Measurements from ENCODE around the gene MSH4.
"Not testable (repeated sequence)": the region's sequence is repeated elsewhere in the genome, so short reads cannot be mapped to it uniquely, and the experiment has no call there.

MSH4 gene

DNA sequence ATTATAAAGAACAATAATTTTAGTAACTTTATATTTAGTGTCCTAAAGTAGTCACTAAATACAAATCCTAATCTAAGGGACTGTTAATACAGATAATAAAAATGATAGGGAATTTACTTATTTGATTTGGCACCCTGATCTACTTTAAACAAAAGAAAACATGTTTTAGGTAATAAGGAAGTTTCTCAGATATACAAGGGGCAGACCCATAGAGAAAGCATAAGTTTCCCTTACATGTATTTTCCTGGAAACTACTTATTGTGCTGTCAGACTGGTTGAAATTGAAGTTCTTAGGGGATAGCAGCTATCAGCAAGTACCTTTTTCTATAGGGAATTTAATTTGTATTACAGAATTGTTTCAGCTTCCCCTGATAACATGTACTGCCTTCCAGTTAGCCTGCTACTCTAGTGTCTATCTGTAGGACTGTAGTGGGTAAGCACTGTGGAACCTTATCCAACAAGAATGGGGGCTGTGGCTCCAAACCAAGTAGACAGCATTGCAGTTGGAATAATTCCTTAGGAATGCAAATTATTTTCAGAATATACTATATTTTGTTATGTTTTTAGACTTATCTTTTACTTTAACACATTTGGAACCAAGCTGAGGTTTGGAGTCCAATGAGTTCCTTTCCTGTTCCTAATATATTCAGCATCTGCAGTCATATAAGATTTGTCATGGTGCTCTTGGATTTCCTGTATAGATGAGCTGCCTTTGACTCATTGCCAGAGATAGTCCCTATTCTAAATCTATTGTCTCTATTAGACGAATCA lies 14.7 kb downstream of the MSH4 start:
- Histone ChIP-seq H3K4me3 (IDR thresholded peaks at IDR 0.05; ENCODE audit: insufficient read depth, low read depth, low read length) (no peak overlapping the region), H3K4me1 (ENCODE audit: low read depth, poor library complexity, severe bottlenecking) (no peaks in the 10 kb centered on the region), H3K27me3 (ENCODE audit: insufficient read depth, low read depth) (no peaks in the 10 kb centered on the region), H3K36me3 (ENCODE audit: insufficient read depth) (no peaks in the 10 kb centered on the region), H3K4me2 (no peak overlapping the region), H3K27ac (no peak overlapping the region), H2AFZ (ENCODE audit: low read depth) (no peak overlapping the region), H3K9ac (no peak overlapping the region), H3K79me2 (ENCODE audit: insufficient read depth, low read depth) (no peaks in the 10 kb centered on the region), H4K20me1 (ENCODE audit: insufficient read depth) (no peaks in the 10 kb centered on the region)
- TF ChIP-seq, protein P1, sequence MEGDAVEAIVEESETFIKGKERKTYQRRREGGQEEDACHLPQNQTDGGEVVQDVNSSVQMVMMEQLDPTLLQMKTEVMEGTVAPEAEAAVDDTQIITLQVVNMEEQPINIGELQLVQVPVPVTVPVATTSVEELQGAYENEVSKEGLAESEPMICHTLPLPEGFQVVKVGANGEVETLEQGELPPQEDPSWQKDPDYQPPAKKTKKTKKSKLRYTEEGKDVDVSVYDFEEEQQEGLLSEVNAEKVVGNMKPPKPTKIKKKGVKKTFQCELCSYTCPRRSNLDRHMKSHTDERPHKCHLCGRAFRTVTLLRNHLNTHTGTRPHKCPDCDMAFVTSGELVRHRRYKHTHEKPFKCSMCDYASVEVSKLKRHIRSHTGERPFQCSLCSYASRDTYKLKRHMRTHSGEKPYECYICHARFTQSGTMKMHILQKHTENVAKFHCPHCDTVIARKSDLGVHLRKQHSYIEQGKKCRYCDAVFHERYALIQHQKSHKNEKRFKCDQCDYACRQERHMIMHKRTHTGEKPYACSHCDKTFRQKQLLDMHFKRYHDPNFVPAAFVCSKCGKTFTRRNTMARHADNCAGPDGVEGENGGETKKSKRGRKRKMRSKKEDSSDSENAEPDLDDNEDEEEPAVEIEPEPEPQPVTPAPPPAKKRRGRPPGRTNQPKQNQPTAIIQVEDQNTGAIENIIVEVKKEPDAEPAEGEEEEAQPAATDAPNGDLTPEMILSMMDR (conservative IDR thresholded peaks at IDR 0.05; ENCODE audit: low read depth, low read length), result no peak

- Histone ChIP-seq H3K4me3 (IDR thresholded peaks at IDR 0.05; ENCODE audit: insufficient read depth, low read depth, low read length) (no peak overlapping the region), H3K9ac (no peak overlapping the region), H3K79me2 (ENCODE audit: insufficient read depth, low read depth) (no peaks in the 10 kb centered on the region), H3K36me3 (ENCODE audit: insufficient read depth) (no peaks in the 10 kb centered on the region), H3K4me2 (no peak overlapping the region), H3K4me1 (ENCODE audit: low read depth, poor library complexity, severe bottlenecking) (no peaks in the 10 kb centered on the region), H2AFZ (ENCODE audit: low read depth) (no peak overlapping the region), H3K27me3 (ENCODE audit: insufficient read depth, low read depth) (no peaks in the 10 kb centered on the region), H3K27ac (no peak overlapping the region), H4K20me1 (ENCODE audit: insufficient read depth) (no peaks in the 10 kb centered on the region)
- TF ChIP-seq, protein P1 (conservative IDR thresholded peaks at IDR 0.05; ENCODE audit: low read depth, low read length), result no peak
These were observed 15.4 kb downstream of the MSH4 start for GRCh38 chr1:75812065-75812464.

GRCh38 chr1:75823596-75823995 lies 26.9 kb downstream of the MSH4 start:
- not testable (repeated sequence) for H3K27me3 ChIP-seq (ENCODE audit: insufficient read depth, low read depth); H3K79me2 ChIP-seq (ENCODE audit: insufficient read depth, low read depth); H4K20me1 ChIP-seq (ENCODE audit: insufficient read depth); H3K4me2 ChIP-seq; H3K4me3 ChIP-seq (IDR thresholded peaks at IDR 0.05; ENCODE audit: insufficient read depth, low read depth, low read length); H3K36me3 ChIP-seq (ENCODE audit: insufficient read depth); H3K27ac ChIP-seq; H3K4me1 ChIP-seq (ENCODE audit: low read depth, poor library complexity, severe bottlenecking); H2AFZ ChIP-seq (ENCODE audit: low read depth); H3K9ac ChIP-seq

DNA sequence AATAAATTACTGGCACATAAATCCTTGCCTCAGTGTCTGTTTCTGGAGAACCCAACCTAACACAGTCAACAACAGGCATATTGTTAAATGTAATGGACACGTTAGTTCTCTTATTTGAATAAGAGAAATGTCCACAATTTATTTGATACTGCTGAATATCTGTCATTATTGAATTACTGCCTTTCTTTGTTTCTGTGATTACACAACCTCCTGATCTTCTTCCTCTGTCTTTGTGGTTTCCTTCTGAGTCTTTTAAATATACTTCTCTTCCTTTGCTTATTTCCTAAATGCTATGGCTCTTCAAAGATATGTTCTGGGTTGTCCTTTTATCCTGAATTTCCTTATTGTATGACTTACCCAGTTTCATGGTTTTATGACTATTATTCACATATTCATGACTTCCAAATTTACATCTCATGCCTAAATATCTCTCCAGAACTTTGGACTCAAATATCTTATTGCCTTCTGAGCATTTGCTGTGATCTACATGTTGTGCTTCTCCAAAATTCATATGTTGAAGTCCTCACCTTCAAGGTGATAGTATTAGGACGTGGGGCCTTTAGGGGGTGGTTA lies 39.9 kb downstream of the MSH4 start:
- H3K4me2 ChIP-seq, result no peak overlapping the region

More for the DNA sequence above, 39.9 kb downstream of the MSH4 start:
- Histone ChIP-seq H4K20me1 (ENCODE audit: insufficient read depth) (no peaks in the 10 kb centered on the region), H3K79me2 (ENCODE audit: insufficient read depth, low read depth) (no peaks in the 10 kb centered on the region), H3K4me3 (IDR thresholded peaks at IDR 0.05; ENCODE audit: insufficient read depth, low read depth, low read length) (no peak overlapping the region), H3K27me3 (ENCODE audit: insufficient read depth, low read depth) (no peaks in the 10 kb centered on the region), H3K4me1 (ENCODE audit: low read depth, poor library complexity, severe bottlenecking) (no peaks in the 10 kb centered on the region), H3K9ac (no peak overlapping the region), H3K27ac (no peak overlapping the region), H2AFZ (ENCODE audit: low read depth) (no peak overlapping the region), H3K36me3 (ENCODE audit: insufficient read depth) (no peaks in the 10 kb centered on the region)
- TF ChIP-seq, protein P1 (conservative IDR thresholded peaks at IDR 0.05; ENCODE audit: low read depth, low read length), result no peak
